ENCODE measurements around the gene C4BPA.

C4BPA gene

GRCh38 chr1:207194197-207194596 is 90.2 kb downstream of the C4BPA start:
- DNase-seq = no peak
